Glutamatergic neuron (in vitro differentiated cells): ENCODE results near the gene MYO5B. TPM values are rescaled to one million over a fixed set of nuclear protein-coding genes. Genes with fewer than 3 reads are reported as not detected.

Source experiments
- DNase-seq: peaks from one replicate; pipeline ENCODE4 v3.0.0; 2022
- H3K27ac Mint-ChIP-seq: one replicate; pipeline ENCODE4 v1.8.0; 2020; ENCODE audit warnings: mild to moderate bottlenecking, mixed read lengths, inconsistent platforms; ENCODE audit not compliant: unreplicated experiment
- H3K27me3 Mint-ChIP-seq: one replicate; pipeline ENCODE4 v1.8.0; 2020; ENCODE audit warnings: mild to moderate bottlenecking, moderate library complexity, mixed read lengths, inconsistent platforms; ENCODE audit not compliant: unreplicated experiment
- H3K36me3 Mint-ChIP-seq: one replicate; pipeline ENCODE4 v1.8.0; 2020; ENCODE audit warnings: mild to moderate bottlenecking, mixed read lengths, inconsistent platforms; ENCODE audit not compliant: unreplicated experiment
- H3K4me1 Mint-ChIP-seq: one replicate; pipeline ENCODE4 v1.8.0; 2020; ENCODE audit warnings: mild to moderate bottlenecking, low read depth, mixed read lengths, inconsistent platforms; ENCODE audit not compliant: unreplicated experiment
- H3K4me3 Mint-ChIP-seq: one replicate; pipeline ENCODE4 v1.8.0; 2020; ENCODE audit warnings: mild to moderate bottlenecking, mixed read lengths, inconsistent platforms; ENCODE audit not compliant: unreplicated experiment
- H3K9me3 Mint-ChIP-seq: one replicate; pipeline ENCODE4 v1.8.0; 2020; ENCODE audit warnings: mild to moderate bottlenecking, moderate library complexity, mixed read lengths, inconsistent platforms; ENCODE audit not compliant: unreplicated experiment
- CTCF ChIP-seq: fragments of 200-600 bp; sonication (generic); IDR thresholded peaks from one replicate; pipeline ENCODE4 v1.5.0; 2021; ENCODE audit not compliant: partially characterized antibody, unreplicated experiment
- total RNA-seq: library from RNA; stranded (reverse); fragmentation: NEBNext Ultra II Directional; extraction: Animal tissue kit (Norgen Biotek cat#: 25700); gene quantifications from one replicate; pipeline ENCODE4 v1.2.1, GENCODE V29; 2021; ENCODE audit not compliant: unreplicated experiment

The MYO5B gene
- total RNA-seq, 1 donor from 2014 or later, result 2.7 TPM

GRCh38 chr18:50193796-50194630 is 934 bp downstream of the MYO5B start:
- TF ChIP-seq CTCF, result no peak
- Mint-ChIP-seq H3K9me3 (peaks cover 3% of the 10 kb centered on the region), H3K4me3 (peak overlapping the region; percentile 83), H3K4me1 (no peaks in the 10 kb centered on the region), H3K27ac (no peak overlapping the region), H3K27me3 (peaks cover 12% of the 10 kb centered on the region), H3K36me3 (peaks cover 10% of the 10 kb centered on the region)
- peak; percentile 34 for DNase-seq

GRCh38 chr18:50192995-50193795 is 1.8 kb downstream of the MYO5B start:
- H3K4me1 Mint-ChIP-seq, result no peaks in the 10 kb centered on the region
- H3K4me3 Mint-ChIP-seq, result peak overlapping the region; percentile 83
- H3K9me3 Mint-ChIP-seq, result peaks cover 3% of the 10 kb centered on the region
- H3K27me3 Mint-ChIP-seq, result peaks cover 12% of the 10 kb centered on the region
- peaks cover 10% of the 10 kb centered on the region for H3K36me3 Mint-ChIP-seq
- no peak overlapping the region for H3K27ac Mint-ChIP-seq
- no peak for DNase-seq
- no peak for TF ChIP-seq CTCF

GRCh38 chr18:50190926-50191325 is 4.0 kb downstream of the MYO5B start:
- peaks cover 5% of the 10 kb centered on the region for H3K36me3 Mint-ChIP-seq
- H3K4me3 Mint-ChIP-seq, result no peak overlapping the region
- H3K4me1 Mint-ChIP-seq, result no peaks in the 10 kb centered on the region
- DNase-seq, result no peak
- no peak overlapping the region for H3K27ac Mint-ChIP-seq
- H3K9me3 Mint-ChIP-seq, result no peaks in the 10 kb centered on the region
- H3K27me3 Mint-ChIP-seq, result peaks cover 9% of the 10 kb centered on the region
- no peak for TF ChIP-seq CTCF

GRCh38 chr18:50190236-50190635 is 4.7 kb downstream of the MYO5B start:
- DNase-seq, result no peak
- Mint-ChIP-seq H3K27ac (no peak overlapping the region), H3K4me3 (no peak overlapping the region), H3K27me3 (peaks cover 5% of the 10 kb centered on the region), H3K36me3 (peaks cover 5% of the 10 kb centered on the region), H3K4me1 (no peaks in the 10 kb centered on the region), H3K9me3 (no peaks in the 10 kb centered on the region)
- TF ChIP-seq CTCF, result no peak

GRCh38 chr18:50189160-50189559 is 5.8 kb downstream of the MYO5B start:
- H3K27ac Mint-ChIP-seq, result no peak overlapping the region
- no peak for TF ChIP-seq CTCF
- no peaks in the 10 kb centered on the region for H3K9me3 Mint-ChIP-seq
- peaks cover 5% of the 10 kb centered on the region for H3K27me3 Mint-ChIP-seq
- H3K36me3 Mint-ChIP-seq, result peaks cover 5% of the 10 kb centered on the region
- no peak for DNase-seq
- no peaks in the 10 kb centered on the region for H3K4me1 Mint-ChIP-seq
- H3K4me3 Mint-ChIP-seq, result no peak overlapping the region
